Peyer's patch (tissue), 4 donors: Measurements from ENCODE around the gene GPLD1. TPM values are rescaled to one million over a fixed set of nuclear protein-coding genes. Genes with fewer than 3 reads are reported as not detected.

Source experiments
- DNase-seq, 3 donors: peaks; one replicate each; pipeline ENCODE4 v3.0.0-alpha.2; 2017 to 2019
- H3K27ac ChIP-seq, 4 donors: fragments of 200-600 bp; sonication (generic); one replicate each; pipeline ENCODE4 v1.5.1; 2016 to 2019
- H3K27me3 ChIP-seq, 2 donors: fragments of 200-600 bp; sonication (generic); one replicate each; pipeline ENCODE4 v1.5.1; 2019
- H3K36me3 ChIP-seq, 3 donors: fragments of 200-600 bp; sonication (generic); one replicate each; pipeline ENCODE4 v1.5.1; 2016 to 2019
- H3K4me1 ChIP-seq, 4 donors: fragments of 200-600 bp; sonication (generic); one replicate each; pipeline ENCODE4 v1.5.1; 2016 to 2019
- H3K4me3 ChIP-seq, 4 donors: fragments of 200-600 bp; sonication (generic); 1 replicate in 3 of 4; 2 replicates in 1 of 4; pipeline ENCODE4 v1.5.1; 2016 to 2019; ENCODE audit warnings: mild to moderate bottlenecking in 1 of 4
- H3K9me3 ChIP-seq, 4 donors: fragments of 200-600 bp; sonication (generic); one replicate each; pipeline ENCODE4 v1.5.1; 2016 to 2019; ENCODE audit warnings: mild to moderate bottlenecking in 1 of 4
- POLR2A ChIP-seq, 2 donors: fragments of 450-650 bp; IDR thresholded peaks; one replicate each; pipeline ENCODE4 v1.5.1; 2017; ENCODE audit warnings: antibody characterized with exemption in 2 of 2, mild to moderate bottlenecking in 2 of 2, moderate library complexity in 2 of 2
- total RNA-seq, 4 donors: library from RNA; depleted of rRNA; stranded (reverse); fragments of >200 nt; gene quantifications; one replicate each; pipeline ENCODE4 v1.1.0, GENCODE V29; 2016
- TF ChIP-seq, protein P1 (sequence below), 6 experiments: fragments of 450-650 bp in 4 of 6; fragments of 200-600 bp in 2 of 6; sonication (generic) in 1 of 6; IDR thresholded peaks; one replicate each; pipeline ENCODE4 v1.5.1; 2017 to 2019; ENCODE audit warnings: antibody characterized with exemption in 6 of 6, mild to moderate bottlenecking in 3 of 6, moderate library complexity in 1 of 6

Gene GPLD1
- total RNA-seq, 4 donors from 2014 or later = 2.1 TPM; not detected in 3

DNA sequence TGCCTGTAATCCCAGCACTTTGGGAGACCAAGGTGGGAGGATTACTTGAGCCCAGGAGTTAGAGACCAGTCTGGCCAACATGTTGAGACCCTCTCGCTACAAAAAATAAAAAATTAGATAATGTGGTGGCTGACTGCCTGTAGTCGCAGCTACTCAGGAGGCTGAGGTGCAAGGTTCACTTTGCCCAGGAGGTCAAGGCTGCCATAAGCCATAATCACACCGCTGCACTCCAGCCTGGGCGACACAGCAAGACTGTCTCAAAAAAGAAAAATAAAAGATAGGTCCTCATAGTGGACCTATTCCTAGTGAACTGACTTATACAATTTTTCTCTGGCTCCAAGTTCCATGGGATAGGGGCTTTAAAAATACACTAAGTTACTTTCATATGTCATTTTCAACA, 44.8 kb downstream of the GPLD1 start:
- TF ChIP-seq POLR2A (IDR thresholded peaks at IDR 0.05) = no peak
- TF ChIP-seq, protein P1, sequence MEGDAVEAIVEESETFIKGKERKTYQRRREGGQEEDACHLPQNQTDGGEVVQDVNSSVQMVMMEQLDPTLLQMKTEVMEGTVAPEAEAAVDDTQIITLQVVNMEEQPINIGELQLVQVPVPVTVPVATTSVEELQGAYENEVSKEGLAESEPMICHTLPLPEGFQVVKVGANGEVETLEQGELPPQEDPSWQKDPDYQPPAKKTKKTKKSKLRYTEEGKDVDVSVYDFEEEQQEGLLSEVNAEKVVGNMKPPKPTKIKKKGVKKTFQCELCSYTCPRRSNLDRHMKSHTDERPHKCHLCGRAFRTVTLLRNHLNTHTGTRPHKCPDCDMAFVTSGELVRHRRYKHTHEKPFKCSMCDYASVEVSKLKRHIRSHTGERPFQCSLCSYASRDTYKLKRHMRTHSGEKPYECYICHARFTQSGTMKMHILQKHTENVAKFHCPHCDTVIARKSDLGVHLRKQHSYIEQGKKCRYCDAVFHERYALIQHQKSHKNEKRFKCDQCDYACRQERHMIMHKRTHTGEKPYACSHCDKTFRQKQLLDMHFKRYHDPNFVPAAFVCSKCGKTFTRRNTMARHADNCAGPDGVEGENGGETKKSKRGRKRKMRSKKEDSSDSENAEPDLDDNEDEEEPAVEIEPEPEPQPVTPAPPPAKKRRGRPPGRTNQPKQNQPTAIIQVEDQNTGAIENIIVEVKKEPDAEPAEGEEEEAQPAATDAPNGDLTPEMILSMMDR (IDR thresholded peaks at IDR 0.05) = no peak
- H3K36me3 ChIP-seq = no peaks in the 10 kb centered on the region

GRCh38 chr6:24441599-24441904, 47.8 kb downstream of the GPLD1 start:
- H3K27ac ChIP-seq = no peak overlapping the region
- H3K36me3 ChIP-seq = no peaks in the 10 kb centered on the region
- no peak for TF ChIP-seq POLR2A (IDR thresholded peaks at IDR 0.05)
- TF ChIP-seq, protein P1 (IDR thresholded peaks at IDR 0.05) = no peak
- no peak for DNase-seq
- H3K27me3 ChIP-seq = no peaks in the 10 kb centered on the region
- H3K9me3 ChIP-seq = no peaks in the 10 kb centered on the region
- H3K4me1 ChIP-seq = no peaks in the 10 kb centered on the region
- H3K4me3 ChIP-seq = no peak overlapping the region

More for the DNA sequence above, 44.8 kb downstream of the GPLD1 start:
- H3K27ac ChIP-seq = no peak overlapping the region
- DNase-seq = no peak
- H3K4me1 ChIP-seq = no peaks in the 10 kb centered on the region
- H3K9me3 ChIP-seq = no peaks in the 10 kb centered on the region
- no peak overlapping the region for H3K4me3 ChIP-seq
- H3K27me3 ChIP-seq = no peaks in the 10 kb centered on the region

GRCh38 chr6:24440897-24441598, 48.3 kb downstream of the GPLD1 start:
- Histone ChIP-seq H3K4me3 (no peak overlapping the region), H3K27me3 (no peaks in the 10 kb centered on the region), H3K9me3 (no peaks in the 10 kb centered on the region), H3K36me3 (no peaks in the 10 kb centered on the region), H3K27ac (no peak overlapping the region), H3K4me1 (no peaks in the 10 kb centered on the region)
- TF ChIP-seq, protein P1 (IDR thresholded peaks at IDR 0.05) = no peak
- no peak for TF ChIP-seq POLR2A (IDR thresholded peaks at IDR 0.05)
- no peak for DNase-seq

DNA sequence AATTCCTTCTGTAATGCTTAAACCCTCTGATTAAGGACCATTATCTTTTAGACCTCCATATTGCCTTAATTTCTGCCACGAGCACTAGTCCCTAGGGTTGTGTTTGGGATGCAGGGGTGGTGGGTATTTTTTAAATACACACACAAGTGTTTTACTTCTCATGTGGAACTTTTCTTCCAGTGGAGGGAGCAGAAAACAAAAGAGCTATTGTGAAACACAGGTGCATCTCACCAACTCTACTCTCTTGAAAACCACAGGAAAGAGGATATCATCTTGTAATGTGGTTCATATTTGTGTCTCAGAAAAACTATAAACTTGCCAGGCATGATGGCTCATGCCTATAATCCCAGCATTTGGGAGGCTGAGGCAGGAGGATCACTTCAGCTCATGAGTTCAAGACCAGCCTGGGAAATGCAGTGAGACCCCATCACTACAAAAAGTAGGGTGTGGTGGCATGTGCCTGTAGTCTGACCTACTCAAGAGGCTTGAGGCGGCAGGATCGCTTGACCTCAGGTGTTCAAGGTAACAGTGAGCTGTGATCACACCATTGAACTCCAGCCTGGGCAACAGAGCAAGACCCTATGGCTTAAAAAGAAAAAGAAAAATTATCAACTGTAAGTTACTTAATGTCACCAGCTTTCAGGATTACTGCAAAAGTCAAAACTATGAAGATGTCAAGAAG, 49.4 kb downstream of the GPLD1 start:
- H3K9me3 ChIP-seq = no peaks in the 10 kb centered on the region
- H3K4me1 ChIP-seq = no peaks in the 10 kb centered on the region
- no peak overlapping the region for H3K27ac ChIP-seq
- no peak for TF ChIP-seq POLR2A (IDR thresholded peaks at IDR 0.05)
- TF ChIP-seq, protein P1 (IDR thresholded peaks at IDR 0.05) = no peak
- H3K27me3 ChIP-seq = no peaks in the 10 kb centered on the region
- no peak for DNase-seq
- H3K36me3 ChIP-seq = no peaks in the 10 kb centered on the region
- no peak overlapping the region for H3K4me3 ChIP-seq

- DNase-seq = no peak
- no peak overlapping the region for H3K27ac ChIP-seq
- no peaks in the 10 kb centered on the region for H3K36me3 ChIP-seq
- H3K27me3 ChIP-seq = no peaks in the 10 kb centered on the region
- H3K4me3 ChIP-seq = no peak overlapping the region
- TF ChIP-seq, protein P1 (IDR thresholded peaks at IDR 0.05) = no peak
- TF ChIP-seq POLR2A (IDR thresholded peaks at IDR 0.05) = no peak
- H3K4me1 ChIP-seq = no peaks in the 10 kb centered on the region
- H3K9me3 ChIP-seq = no peaks in the 10 kb centered on the region
Observed at GRCh38 chr6:24436979-24437378, 52.4 kb downstream of the GPLD1 start.
